T-helper 1 cell (primary cell): ENCODE data around the gene ANKRD45.
"Not testable (repeated sequence)": the region's sequence is repeated elsewhere in the genome, so short reads cannot be mapped to it uniquely, and the experiment has no call there.

Experiments
- DNase-seq, 5 donors: peaks; one replicate each; pipeline ENCODE4 v3.0.0-alpha.2; 2012 to 2020

ANKRD45 gene

DNA sequence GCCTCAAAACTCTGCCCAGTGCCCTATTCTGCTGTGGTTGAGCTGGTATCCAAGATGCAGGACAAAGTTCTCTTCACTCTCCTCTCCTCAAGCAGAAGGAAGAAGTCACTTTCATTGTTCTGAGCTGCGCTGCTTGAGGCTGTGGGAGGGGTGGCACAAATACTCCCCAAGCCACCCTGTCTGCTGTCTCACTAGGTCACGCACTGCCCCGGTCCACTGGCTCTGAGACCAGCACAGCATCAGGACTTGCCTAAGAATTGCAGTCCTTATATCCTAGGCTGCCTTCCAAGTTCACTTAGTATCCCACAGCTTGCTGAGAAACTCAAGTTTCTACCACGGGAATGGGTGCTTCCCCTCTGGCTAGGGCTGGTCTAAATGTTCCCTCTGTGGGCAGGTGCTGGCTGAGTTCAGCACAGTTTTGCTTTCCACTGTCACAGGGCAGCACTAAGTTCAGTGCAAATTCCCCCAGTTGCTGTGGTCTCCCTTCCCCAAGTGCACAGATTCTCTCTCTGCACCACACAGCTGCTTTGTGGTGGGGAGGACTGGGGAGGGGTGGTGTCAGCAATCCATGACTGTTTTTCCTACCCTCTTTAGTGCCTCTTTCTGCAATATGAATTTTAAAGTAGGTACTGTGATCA lies 99.2 kb downstream of the ANKRD45 start:
- DNase-seq = no peak

DNA sequence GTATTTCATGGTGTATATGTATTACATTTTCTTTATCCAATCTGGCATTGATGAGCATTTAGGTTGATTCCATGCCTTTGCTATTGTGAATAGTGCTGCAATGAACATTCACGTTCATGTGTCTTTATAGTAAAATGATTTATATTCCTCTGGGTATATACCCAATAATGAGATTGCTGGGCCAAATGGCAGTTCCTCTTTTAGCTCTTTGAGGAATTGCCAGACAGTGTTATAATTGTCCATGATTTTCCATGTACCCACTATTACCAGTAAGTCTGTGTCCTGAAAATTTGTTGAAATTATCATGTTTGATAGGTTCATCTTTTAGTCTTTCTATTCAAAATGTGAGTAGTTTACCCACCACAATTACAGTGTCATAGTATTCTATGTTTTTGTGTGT lies 101.2 kb downstream of the ANKRD45 start:
- no peak for DNase-seq

DNA sequence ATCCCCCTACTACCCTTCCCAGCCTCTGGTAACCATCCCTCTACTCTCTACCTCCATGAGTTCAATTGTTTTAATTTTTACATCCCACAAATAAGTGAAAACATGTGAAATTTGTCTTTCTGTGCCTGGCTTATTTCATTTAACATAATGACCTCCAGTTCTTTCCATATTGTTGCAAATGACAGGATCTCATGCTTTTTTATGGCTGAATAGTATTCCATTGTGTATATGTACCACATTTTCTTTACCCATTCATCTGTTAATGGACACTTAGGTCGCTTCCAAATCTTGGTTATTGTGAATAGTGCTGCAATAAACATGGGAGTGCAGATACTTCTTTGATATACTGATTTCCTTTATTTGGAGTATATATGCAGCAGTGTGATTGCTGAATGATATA lies 105.8 kb downstream of the ANKRD45 start:
- DNase-seq = not testable (repeated sequence)

DNA sequence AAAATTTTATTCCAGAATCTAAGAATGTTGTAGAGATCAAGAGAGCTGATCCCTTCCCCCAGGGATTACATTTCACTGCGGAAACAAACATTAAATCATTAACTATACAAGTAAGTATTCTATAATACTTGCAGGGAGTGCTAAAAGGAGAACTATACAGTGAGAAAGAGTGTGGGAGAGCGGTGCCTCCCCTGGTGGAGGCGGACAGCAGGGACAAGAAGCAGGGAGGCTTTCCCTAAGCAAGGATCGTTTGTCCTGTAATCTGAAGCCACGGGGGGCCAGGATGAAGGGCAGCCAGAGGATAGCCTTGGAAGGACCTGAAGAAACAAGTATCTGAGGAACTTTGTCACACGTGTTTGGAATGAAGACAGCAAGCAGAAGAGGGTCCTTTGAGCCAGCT lies 106.8 kb downstream of the ANKRD45 start:
- no peak for DNase-seq

DNA sequence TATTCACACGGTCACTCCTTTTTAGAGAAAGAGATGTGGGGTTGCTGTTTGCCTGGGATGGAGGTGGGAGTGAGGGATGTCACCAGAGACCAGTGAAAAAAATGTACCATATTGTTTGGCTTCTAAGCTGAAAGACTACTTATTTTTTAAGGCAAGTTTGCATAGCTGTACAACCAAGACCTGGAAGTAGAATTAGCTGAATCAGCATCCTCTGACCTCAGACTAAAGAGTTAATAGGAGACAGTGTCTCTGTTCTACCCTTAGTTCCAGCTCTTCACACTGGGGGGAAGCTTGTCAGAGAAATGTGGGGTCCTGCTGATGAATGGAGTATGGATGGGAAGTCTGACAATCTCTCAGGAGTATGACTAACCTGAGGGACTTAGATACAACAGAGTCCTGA lies 108.4 kb downstream of the ANKRD45 start:
- DNase-seq = no peak

DNA sequence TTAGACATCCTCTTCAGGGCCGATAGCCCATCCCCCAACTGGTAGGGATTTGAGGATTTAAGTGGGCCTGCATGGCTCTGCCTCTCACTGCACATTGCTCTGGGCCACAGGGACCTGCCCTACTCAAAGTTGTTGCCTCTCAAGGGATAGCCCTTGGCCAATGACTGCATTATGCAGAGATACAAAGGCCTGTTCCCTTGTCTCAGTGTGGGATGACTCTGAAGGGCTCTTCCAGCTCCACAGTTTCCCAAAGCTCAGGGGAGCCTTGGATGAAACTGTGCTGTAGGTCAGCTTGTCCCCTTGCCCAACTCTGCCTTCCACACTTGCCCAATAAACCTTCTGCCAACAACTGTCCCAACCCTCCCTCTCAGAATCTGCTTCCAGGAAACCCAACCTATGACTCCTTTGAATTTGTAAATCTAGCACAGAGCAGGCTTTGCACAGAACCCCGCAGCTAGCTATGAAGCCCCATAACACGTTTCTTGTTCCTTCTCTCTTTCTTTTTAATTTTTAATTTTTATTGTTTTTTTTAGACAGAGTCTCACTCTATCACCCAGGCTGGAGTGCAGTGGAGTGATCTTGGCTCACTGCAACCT lies 109.3 kb downstream of the ANKRD45 start:
- DNase-seq = no peak
